ENCODE results near the gene PRPF6.

DNA sequence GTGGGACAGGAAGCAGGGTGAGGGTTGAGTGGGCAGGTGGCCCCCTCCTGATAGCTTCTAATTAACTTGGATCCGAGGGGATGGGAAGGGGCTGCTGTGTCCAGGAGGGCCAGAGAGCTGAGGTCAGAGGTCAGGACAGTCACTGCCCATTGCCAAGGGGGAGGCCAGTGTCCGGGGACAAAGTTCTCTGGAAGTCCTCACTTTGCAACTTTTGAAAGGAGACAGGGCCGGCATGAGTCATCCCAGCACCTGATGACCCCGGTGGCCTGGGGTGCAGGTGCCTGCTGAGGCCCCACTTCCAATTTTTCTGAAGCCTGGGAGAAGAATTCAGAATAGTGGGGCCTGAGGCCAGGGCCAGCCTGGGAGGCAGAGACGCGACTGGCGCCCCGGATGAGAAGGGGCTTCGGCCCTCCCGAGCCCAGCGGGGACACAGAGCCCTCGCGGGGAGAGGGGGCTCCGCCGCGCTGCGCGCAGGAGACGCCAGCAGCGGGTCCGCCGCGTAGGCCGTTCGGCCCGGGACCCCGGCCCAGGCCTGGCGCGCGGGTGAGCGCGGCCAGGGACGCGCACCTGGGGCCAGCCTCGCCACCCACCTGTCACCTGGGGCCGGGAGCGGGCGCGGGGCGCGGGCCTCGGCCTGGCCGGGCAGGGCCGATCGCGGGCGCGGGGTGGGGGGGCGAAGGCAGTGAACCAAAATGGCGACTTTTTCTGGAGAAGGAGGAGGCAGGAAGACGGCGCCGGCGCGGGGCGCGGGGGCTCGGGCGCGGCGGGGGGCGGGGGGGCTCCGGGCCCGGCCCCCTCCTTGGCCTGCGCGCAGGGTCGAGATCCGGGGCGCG, 11.8 kb upstream of the PRPF6 start:
- TF ChIP-seq, protein P1, sequence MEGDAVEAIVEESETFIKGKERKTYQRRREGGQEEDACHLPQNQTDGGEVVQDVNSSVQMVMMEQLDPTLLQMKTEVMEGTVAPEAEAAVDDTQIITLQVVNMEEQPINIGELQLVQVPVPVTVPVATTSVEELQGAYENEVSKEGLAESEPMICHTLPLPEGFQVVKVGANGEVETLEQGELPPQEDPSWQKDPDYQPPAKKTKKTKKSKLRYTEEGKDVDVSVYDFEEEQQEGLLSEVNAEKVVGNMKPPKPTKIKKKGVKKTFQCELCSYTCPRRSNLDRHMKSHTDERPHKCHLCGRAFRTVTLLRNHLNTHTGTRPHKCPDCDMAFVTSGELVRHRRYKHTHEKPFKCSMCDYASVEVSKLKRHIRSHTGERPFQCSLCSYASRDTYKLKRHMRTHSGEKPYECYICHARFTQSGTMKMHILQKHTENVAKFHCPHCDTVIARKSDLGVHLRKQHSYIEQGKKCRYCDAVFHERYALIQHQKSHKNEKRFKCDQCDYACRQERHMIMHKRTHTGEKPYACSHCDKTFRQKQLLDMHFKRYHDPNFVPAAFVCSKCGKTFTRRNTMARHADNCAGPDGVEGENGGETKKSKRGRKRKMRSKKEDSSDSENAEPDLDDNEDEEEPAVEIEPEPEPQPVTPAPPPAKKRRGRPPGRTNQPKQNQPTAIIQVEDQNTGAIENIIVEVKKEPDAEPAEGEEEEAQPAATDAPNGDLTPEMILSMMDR (IDR thresholded peaks at IDR 0.05), result no peak
- TF ChIP-seq EZH2 (IDR thresholded peaks at IDR 0.05) (no peak), EZH2phosphoT487 (IDR thresholded peaks at IDR 0.05) (no peak)
